GM19463 (cell line): ENCODE results near the gene DNAJC12.
"Not testable (repeated sequence)": the region's sequence is repeated elsewhere in the genome, so short reads cannot be mapped to it uniquely, and the experiment has no call there.

Source experiments
- ATAC-seq: cut with Tn5 transposase; IDR thresholded peaks from one replicate; pipeline ENCODE4 v1.9.1; 2021; ENCODE audit warnings: mild to moderate bottlenecking, moderate library complexity; ENCODE audit not compliant: unreplicated experiment

DNAJC12 gene

DNA sequence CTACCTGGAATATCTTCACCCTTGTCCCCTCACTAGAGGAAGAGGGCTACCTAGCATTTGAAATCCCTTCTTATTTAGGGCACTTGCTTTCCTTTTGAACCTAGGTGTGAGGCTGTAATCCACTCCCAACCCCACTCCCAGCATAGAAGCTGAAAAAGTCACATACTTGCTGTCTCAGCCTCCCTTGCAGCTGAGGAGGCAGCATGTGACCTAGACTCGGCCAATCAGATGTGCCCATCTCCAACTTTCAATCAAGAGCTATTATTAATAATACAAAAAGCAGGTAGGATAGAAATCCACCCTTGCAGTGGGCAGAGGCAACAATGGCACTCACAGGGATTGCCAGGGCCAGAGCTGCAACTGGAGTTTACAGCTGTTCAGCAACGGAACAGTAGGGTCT is 70.7 kb downstream of the DNAJC12 start:
- no peak for ATAC-seq

DNA sequence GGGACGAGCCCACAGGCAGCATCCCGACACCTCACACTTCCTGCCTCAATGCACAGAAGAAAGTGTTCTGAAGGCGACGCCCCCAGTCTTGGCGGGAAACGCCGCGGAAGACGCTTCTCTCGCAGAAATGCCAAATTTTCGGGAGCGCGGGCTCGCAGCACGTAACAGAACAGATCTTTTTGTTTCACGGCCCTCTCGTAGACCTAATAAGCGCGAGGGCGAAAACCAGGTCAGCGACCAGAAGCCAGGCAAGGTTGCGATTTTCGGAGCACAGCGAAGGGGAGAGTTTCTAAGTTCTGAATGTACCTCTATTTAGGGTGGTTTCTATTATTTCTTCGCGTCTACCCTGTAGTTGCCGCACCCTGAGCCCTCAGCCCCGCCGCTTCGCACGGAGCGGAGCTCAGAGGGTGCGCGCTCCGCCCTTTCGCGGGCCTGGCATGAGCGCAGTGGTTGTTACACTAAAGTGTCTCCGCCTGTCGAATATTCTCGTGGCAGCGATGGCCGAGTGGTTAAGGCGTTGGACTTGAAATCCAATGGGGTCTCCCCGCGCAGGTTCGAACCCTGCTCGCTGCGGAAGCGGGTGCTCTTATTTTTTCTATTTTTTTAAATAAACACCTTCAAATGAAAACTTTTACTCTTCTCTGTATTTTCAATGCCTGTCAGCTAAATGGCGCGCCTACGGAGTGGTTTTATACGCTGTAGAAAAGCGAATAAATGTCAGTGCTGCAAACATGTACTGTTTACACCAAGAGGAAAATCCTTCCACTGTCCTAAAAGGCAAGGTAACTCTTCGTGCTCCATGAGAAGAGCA is 73.8 kb downstream of the DNAJC12 start:
- peak; percentile 78 for ATAC-seq

DNA sequence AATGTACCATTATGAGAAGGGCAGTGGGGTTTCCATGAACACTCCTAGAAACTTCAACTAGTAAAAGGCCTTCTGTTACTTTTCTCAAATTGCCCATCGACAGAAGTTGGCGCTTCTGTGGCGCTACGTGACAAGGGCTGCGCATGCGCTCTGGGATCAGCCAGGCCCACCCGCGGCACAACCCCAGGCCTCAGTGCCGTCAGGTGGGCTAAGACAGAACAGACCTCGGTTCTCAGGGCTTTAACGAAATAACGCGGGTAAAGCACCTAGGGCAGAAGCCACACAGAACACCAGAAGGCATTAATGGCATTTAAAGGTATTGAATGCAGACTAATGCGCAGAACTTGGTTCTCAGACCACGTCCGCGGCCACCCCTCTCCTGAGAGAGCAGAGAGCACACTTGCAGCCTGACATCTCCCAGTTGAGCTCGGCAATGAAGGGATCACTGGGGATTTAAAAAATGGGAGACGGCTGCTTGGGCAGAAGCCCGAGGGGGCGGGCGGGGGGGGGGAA is 74.4 kb downstream of the DNAJC12 start:
- ATAC-seq, result peak; percentile 18

DNA sequence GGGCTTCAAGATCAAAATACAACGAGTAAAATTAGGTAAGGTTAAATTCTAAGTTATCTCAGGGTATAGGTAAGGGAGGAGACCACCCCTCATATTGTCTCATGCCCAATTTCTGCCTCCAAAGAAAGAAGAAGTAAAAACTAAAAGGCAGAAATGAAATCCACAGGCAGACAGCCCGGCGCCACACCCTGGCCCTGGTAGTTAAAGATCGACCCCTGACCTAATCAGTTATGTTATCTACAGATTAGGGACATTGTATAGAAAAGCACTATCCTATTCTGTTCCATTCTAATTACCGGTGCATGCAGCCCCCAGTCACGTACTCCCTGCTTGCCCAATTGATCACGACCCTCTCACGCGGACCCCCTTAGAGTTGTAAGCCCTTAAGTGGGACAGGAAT is 75.4 kb downstream of the DNAJC12 start:
- ATAC-seq, result not testable (repeated sequence)

DNA sequence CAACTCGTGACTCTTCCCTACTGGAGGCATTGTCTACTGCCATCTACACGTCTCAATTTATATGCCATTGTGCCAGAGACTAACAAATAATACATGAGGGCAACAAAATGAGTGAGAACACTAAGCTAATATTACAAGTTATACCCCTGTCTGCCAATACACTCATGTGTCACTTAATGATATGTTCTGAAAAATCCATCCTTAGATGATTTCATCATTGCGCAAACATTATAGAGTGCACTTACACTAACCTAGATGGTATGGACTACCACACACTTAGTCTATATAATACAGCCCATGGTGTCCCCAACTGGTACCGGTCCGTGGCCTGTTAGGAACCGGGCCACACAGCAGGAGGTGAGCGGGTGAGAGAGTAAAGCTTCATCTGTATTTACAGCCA is 77.7 kb downstream of the DNAJC12 start:
- no peak for ATAC-seq
